IMR-90 (cell line): ENCODE results near the gene NPNT. TPM values are rescaled to one million over a fixed set of nuclear protein-coding genes. Genes with fewer than 3 reads are reported as not detected.

Experiments
- ATAC-seq: fragments of 200-7000 bp; cut with Tn5 transposase; 2 replicates; pipeline ENCODE4 v1.9.1; 2020; ENCODE audit warnings: low read depth, mild to moderate bottlenecking, moderate library complexity
- BruUV-seq: library from RNA; stranded (reverse); fragments of 400-500 nt; replicated peaks from 2 replicates; lab custom pipeline; 2021; lab: Mats Ljungman, UMichigan
- CTCF ChIA-PET: fragments of 300-600 bp; formaldehyde crosslinking; extraction: SDS; loops from one replicate; lab custom pipeline; 2021; ENCODE audit warnings: antibody characterized with exemption; lab: Yijun Ruan, JAX
- POLR2A ChIA-PET: fragments of 300-600 bp; sonication (Branson Sonifier 250); formaldehyde crosslinking; loops from one replicate; lab custom pipeline; 2022; ENCODE audit warnings: antibody characterized with exemption; ENCODE audit not compliant: unreplicated experiment; lab: Charles Lee
- DNase-seq: peaks from one replicate; pipeline ENCODE4 v3.0.0; 2013
- H2AFZ ChIP-seq: replicated peaks from 2 replicates; pipeline ENCODE3; 2013; ENCODE audit warnings: low read length, mild to moderate bottlenecking; ENCODE audit not compliant: poor library complexity
- H2AK5ac ChIP-seq: 2 replicates; pipeline ENCODE4 v1.6.1; 2013; ENCODE audit warnings: low read depth, low read length, inconsistent platforms
- H2AK9ac ChIP-seq: replicated peaks from 2 replicates; pipeline ENCODE3; 2013; ENCODE audit warnings: mild to moderate bottlenecking, low read depth, low read length, moderate library complexity; ENCODE audit not compliant: poor library complexity
- H2BK120ac ChIP-seq: 2 replicates; pipeline ENCODE4 v1.6.1; 2013; ENCODE audit warnings: low read depth, low read length, inconsistent platforms
- H2BK15ac ChIP-seq: 3 replicates; pipeline ENCODE4 v1.6.1; 2013; ENCODE audit warnings: low read depth, low read length, inconsistent platforms
- H2BK20ac ChIP-seq: 2 replicates; pipeline ENCODE4 v1.6.1; 2013; ENCODE audit warnings: low read depth, mild to moderate bottlenecking, inconsistent platforms, low read length, moderate library complexity
- H2BK5ac ChIP-seq: 2 replicates; pipeline ENCODE4 v1.6.1; 2013; ENCODE audit warnings: mild to moderate bottlenecking, low read depth, low read length, inconsistent platforms; ENCODE audit not compliant: poor library complexity, severe bottlenecking
- H3K14ac ChIP-seq: replicated peaks from 2 replicates; pipeline ENCODE4 v1.6.1; 2013; ENCODE audit warnings: low read depth, low read length, inconsistent platforms
- H3K18ac ChIP-seq: 2 replicates; pipeline ENCODE4 v1.6.1; 2013; ENCODE audit warnings: low read depth, low read length, control low read depth
- H3K23ac ChIP-seq: 2 replicates; pipeline ENCODE4 v1.6.1; 2013; ENCODE audit warnings: low read depth, low read length, inconsistent platforms
- H3K27ac ChIP-seq: 2 replicates; pipeline ENCODE4 v1.5.1; 2013; ENCODE audit warnings: mild to moderate bottlenecking, control low read depth, low read length; ENCODE audit not compliant: insufficient read depth
- H3K27me3 ChIP-seq: 2 replicates; pipeline ENCODE4 v1.6.1; 2013; ENCODE audit warnings: low read length; ENCODE audit not compliant: control insufficient read depth, insufficient read depth
- H3K36me3 ChIP-seq: 2 replicates; pipeline ENCODE4 v1.6.1; 2013; ENCODE audit warnings: low read length, mixed read lengths; ENCODE audit not compliant: control insufficient read depth, insufficient read depth
- H3K4ac ChIP-seq: 2 replicates; pipeline ENCODE4 v1.6.1; 2013; ENCODE audit warnings: low read depth, low read length, inconsistent platforms
- H3K4me1 ChIP-seq: 2 replicates; pipeline ENCODE4 v1.6.1; 2013; ENCODE audit warnings: low read length, mixed read lengths; ENCODE audit not compliant: control insufficient read depth, insufficient read depth
- H3K4me2 ChIP-seq: 2 replicates; pipeline ENCODE4 v1.6.1; 2013; ENCODE audit warnings: low read depth, mild to moderate bottlenecking, control low read depth, low read length, moderate library complexity
- H3K4me3 ChIP-seq: 2 replicates; pipeline ENCODE4 v1.5.1; 2013; ENCODE audit warnings: low read depth, mild to moderate bottlenecking, control low read depth, low read length, moderate library complexity; ENCODE audit not compliant: insufficient read depth
- H3K56ac ChIP-seq: 2 replicates; pipeline ENCODE4 v1.6.1; 2013; ENCODE audit warnings: low read length, inconsistent platforms; ENCODE audit not compliant: insufficient read depth; ENCODE audit errors: extremely low read depth
- H3K79me1 ChIP-seq, 2 experiments: 2 replicates each; pipeline ENCODE4 v1.6.1; 2013; ENCODE audit warnings: low read length in 2 of 2, inconsistent platforms in 1 of 2, low read depth in 1 of 2
- H3K9ac ChIP-seq: 2 replicates; pipeline ENCODE4 v1.6.1; 2013; ENCODE audit warnings: low read depth, low read length, control low read depth
- H3K9me1 ChIP-seq: 2 replicates; pipeline ENCODE4 v1.6.1; 2013; ENCODE audit warnings: low read length, inconsistent platforms; ENCODE audit not compliant: insufficient read depth
- H3K9me3 ChIP-seq: 2 replicates; pipeline ENCODE4 v1.6.1; 2013; ENCODE audit warnings: low read length; ENCODE audit not compliant: control insufficient read depth, insufficient read depth
- H4K20me1 ChIP-seq: 2 replicates; pipeline ENCODE4 v1.6.1; 2013; ENCODE audit warnings: low read length, inconsistent platforms; ENCODE audit not compliant: insufficient read depth
- H4K5ac ChIP-seq: 2 replicates; pipeline ENCODE4 v1.6.1; 2013; ENCODE audit warnings: mild to moderate bottlenecking, low read depth, low read length, control low read depth
- H4K8ac ChIP-seq, 2 experiments: 2 replicates each; pipeline ENCODE4 v1.6.1; 2013; ENCODE audit warnings: low read depth in 2 of 2, low read length in 2 of 2, control low read depth in 1 of 2, inconsistent platforms in 1 of 2
- H4K91ac ChIP-seq: 2 replicates; pipeline ENCODE4 v1.6.1; 2013; ENCODE audit warnings: low read depth, low read length, inconsistent platforms; ENCODE audit not compliant: insufficient read depth
- BHLHE40 ChIP-seq: fragments of 150-350 bp; IDR thresholded peaks from 2 replicates; pipeline ENCODE4 v1.6.1; 2016; ENCODE audit warnings: mild to moderate bottlenecking, low read depth, low read length
- CEBPB ChIP-seq: IDR thresholded peaks from 2 replicates; pipeline ENCODE4 v1.6.1; 2012; ENCODE audit warnings: low read depth, low read length, improper control_type of control experiment
- CHD1 ChIP-seq: IDR thresholded peaks from 2 replicates; pipeline ENCODE4 v1.6.1; 2012; ENCODE audit warnings: low read depth, low read length, improper control_type of control experiment
- FOS ChIP-seq: fragments of 150-350 bp; IDR thresholded peaks from 2 replicates; pipeline ENCODE4 v1.6.1; 2016; ENCODE audit warnings: low read depth, low read length
- MAFK ChIP-seq: IDR thresholded peaks from 2 replicates; pipeline ENCODE4 v1.6.1; 2012; ENCODE audit warnings: low read depth, low read length, improper control_type of control experiment
- MAZ ChIP-seq: IDR thresholded peaks from 2 replicates; pipeline ENCODE4 v1.6.1; 2012; ENCODE audit warnings: low read depth, mild to moderate bottlenecking, low read length, improper control_type of control experiment, moderate library complexity, borderline replicate concordance
- MXI1 ChIP-seq: IDR thresholded peaks from 2 replicates; pipeline ENCODE4 v1.6.1; 2012; ENCODE audit warnings: low read depth, mild to moderate bottlenecking, low read length, moderate library complexity, borderline replicate concordance
- NFE2L2 ChIP-seq: fragments of 150-350 bp; IDR thresholded peaks from 2 replicates; pipeline ENCODE4 v1.6.1; 2016; ENCODE audit warnings: low read depth, mild to moderate bottlenecking, low read length
- POLR2A ChIP-seq: IDR thresholded peaks from 2 replicates; pipeline ENCODE4 v1.6.1; 2012; ENCODE audit warnings: mild to moderate bottlenecking, low read depth, low read length
- RAD21 ChIP-seq: IDR thresholded peaks from 2 replicates; pipeline ENCODE4 v1.6.1; 2012; ENCODE audit warnings: low read length, improper control_type of control experiment
- RCOR1 ChIP-seq: IDR thresholded peaks from 2 replicates; pipeline ENCODE4 v1.6.1; 2012; ENCODE audit warnings: mild to moderate bottlenecking, low read length, improper control_type of control experiment; ENCODE audit not compliant: insufficient replicate concordance
- RFX5 ChIP-seq: IDR thresholded peaks from 2 replicates; pipeline ENCODE4 v1.8.0; 2012; ENCODE audit warnings: low read depth, mild to moderate bottlenecking, low read length, moderate library complexity
- SMC3 ChIP-seq: fragments of 150-350 bp; IDR thresholded peaks from 2 replicates; pipeline ENCODE4 v1.6.1; 2016; ENCODE audit warnings: low read depth, mild to moderate bottlenecking, antibody characterized with exemption, low read length, moderate library complexity
- WGBS, 2 experiments: methylation state at CpG; one replicate each; pipeline versions ENCODE4 v1.1.5 to v1.1.7; 2013; ENCODE audit warnings: missing lambda C conversion rate in 2 of 2; ENCODE audit not compliant: insufficient read length in 1 of 2; ENCODE audit errors: extremely low coverage in 2 of 2; 5-methylcytosine and 5-hydroxymethylcytosine counted together
- dilution Hi-C: fragments of 300-500 bp; cut with HindIII; formaldehyde crosslinking; loops from one replicate; pipeline ENCODE4 v1.14.3; 2018; ENCODE audit warnings: low sequenced_read_pairs; ENCODE audit not compliant: unreplicated experiment
- in situ Hi-C: fragments of 300-500 bp; cut with MboI; formaldehyde crosslinking; loops from 3 replicates; pipeline ENCODE4 v1.14.3; 2019; ENCODE audit warnings: low sequenced_read_pairs, inconsistent platforms, mixed read lengths
- intact Hi-C: fragments of 100-400 bp; cut with micrococcal nuclease; formaldehyde crosslinking; loops from 2 replicates; pipeline ENCODE4 v1.10.0; 2022
- polyA plus RNA-seq, 3 experiments: library from polyadenylated mRNA; depleted of rRNA; stranded (reverse); fragments of >200 nt; gene quantifications; 2 replicates each; pipeline ENCODE4 v1.2.3, GENCODE V29; 2012; ENCODE audit warnings: low replicate concordance in 1 of 3
- total RNA-seq: library from RNA; depleted of rRNA; stranded (reverse); fragments of >200 nt; gene quantifications from 2 replicates; pipeline ENCODE4 v1.2.3, GENCODE V29; 2012
- TF ChIP-seq, protein P1 (sequence below): fragments of 150-350 bp; IDR thresholded peaks from 2 replicates; pipeline ENCODE4 v1.6.1; 2016; ENCODE audit warnings: low read depth, mild to moderate bottlenecking, low read length, moderate library complexity, borderline replicate concordance
- TF ChIP-seq, protein P2 (sequence below): conservative IDR thresholded peaks from 2 replicates; pipeline ENCODE4 v1.5.1; 2012; ENCODE audit warnings: mild to moderate bottlenecking, low read depth, low read length, improper control_type of control experiment
- TF ChIP-seq, protein P3 (sequence below): fragments of 150-350 bp; IDR thresholded peaks from 2 replicates; pipeline ENCODE4 v1.6.1; 2017; ENCODE audit warnings: mild to moderate bottlenecking, antibody characterized with exemption, low read length, low read depth

Gene NPNT
- total and polyA plus RNA-seq, 2 of the 4 experiments (the other 2 are of a cell fraction), result not detected

DNA sequence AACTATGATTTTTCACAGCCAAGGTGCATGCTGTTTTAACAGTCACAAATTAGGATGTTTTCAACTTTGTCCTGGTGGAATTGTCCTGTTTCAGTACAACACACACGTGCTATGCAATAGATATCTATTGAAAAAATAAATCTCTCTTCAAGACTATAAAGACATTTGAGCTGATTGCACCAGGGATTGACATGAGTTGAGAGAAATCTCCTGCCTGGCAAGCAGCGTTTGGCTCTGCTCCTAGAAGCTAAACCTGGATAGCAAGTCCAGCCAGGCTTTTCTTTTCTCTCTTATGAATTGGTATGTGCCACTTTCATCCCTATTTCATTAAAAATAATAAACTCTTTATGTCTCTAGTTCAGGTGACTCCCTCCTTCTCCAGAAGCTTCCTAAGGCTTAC, 16.6 kb upstream of the NPNT start:
- no peak overlapping the region for H2AFZ ChIP-seq
- no peak overlapping the region for H2BK20ac ChIP-seq
- H2BK15ac ChIP-seq, result no peak overlapping the region
- no peaks in the 10 kb centered on the region for H3K36me3 ChIP-seq
- H3K4me2 ChIP-seq, result no peak overlapping the region
- no peak overlapping the region for H2BK5ac ChIP-seq
- dilution Hi-C loops, result no loop called here
- DNase-seq (no peak), ATAC-seq (no peak)
- no peak overlapping the region for H3K23ac ChIP-seq
- no peak overlapping the region for H3K4me3 ChIP-seq
- H2BK120ac ChIP-seq, result no peak overlapping the region
- H3K4me1 ChIP-seq, result no peaks in the 10 kb centered on the region
- no peak overlapping the region for H2AK9ac ChIP-seq
- no peaks in the 10 kb centered on the region for H3K9me1 ChIP-seq
- no peak overlapping the region for H4K8ac ChIP-seq
- H3K9ac ChIP-seq, result no peak overlapping the region
- H4K91ac ChIP-seq, result no peak overlapping the region
- ChIA-PET POLR2A (no interaction called here), CTCF (no interaction called here)
- H3K79me1 ChIP-seq, result no peaks in the 10 kb centered on the region
- no peak overlapping the region for H3K14ac ChIP-seq
- intact Hi-C loops, result loop anchor here (5.0 kb wide), 1 partner anchor 539 kb away; no protein-coding TSS in a partner anchor
- no peak overlapping the region for H3K18ac ChIP-seq
- WGBS, 2 experiments, result no CpG with 5 or more reads among the region's 2 CpGs
- H3K56ac ChIP-seq, result no peak overlapping the region
- H3K9me3 ChIP-seq, result no peaks in the 10 kb centered on the region
- H2AK5ac ChIP-seq, result no peak overlapping the region
- H3K27me3 ChIP-seq, result no peaks in the 10 kb centered on the region
- no peak overlapping the region for H4K5ac ChIP-seq
- H3K4ac ChIP-seq, result no peak overlapping the region
- no TSS peak for BruUV-seq
- no peak overlapping the region for H3K27ac ChIP-seq
- TF ChIP-seq, protein P1, sequence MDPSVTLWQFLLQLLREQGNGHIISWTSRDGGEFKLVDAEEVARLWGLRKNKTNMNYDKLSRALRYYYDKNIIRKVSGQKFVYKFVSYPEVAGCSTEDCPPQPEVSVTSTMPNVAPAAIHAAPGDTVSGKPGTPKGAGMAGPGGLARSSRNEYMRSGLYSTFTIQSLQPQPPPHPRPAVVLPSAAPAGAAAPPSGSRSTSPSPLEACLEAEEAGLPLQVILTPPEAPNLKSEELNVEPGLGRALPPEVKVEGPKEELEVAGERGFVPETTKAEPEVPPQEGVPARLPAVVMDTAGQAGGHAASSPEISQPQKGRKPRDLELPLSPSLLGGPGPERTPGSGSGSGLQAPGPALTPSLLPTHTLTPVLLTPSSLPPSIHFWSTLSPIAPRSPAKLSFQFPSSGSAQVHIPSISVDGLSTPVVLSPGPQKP, result no peak
- no peak for TF ChIP-seq MXI1
- TF ChIP-seq RFX5, result no peak
- TF ChIP-seq FOS, result no peak
- no peak for TF ChIP-seq RCOR1
- no peak for TF ChIP-seq MAFK
- TF ChIP-seq CHD1, result no peak
- TF ChIP-seq BHLHE40, result no peak
- TF ChIP-seq, protein P2, sequence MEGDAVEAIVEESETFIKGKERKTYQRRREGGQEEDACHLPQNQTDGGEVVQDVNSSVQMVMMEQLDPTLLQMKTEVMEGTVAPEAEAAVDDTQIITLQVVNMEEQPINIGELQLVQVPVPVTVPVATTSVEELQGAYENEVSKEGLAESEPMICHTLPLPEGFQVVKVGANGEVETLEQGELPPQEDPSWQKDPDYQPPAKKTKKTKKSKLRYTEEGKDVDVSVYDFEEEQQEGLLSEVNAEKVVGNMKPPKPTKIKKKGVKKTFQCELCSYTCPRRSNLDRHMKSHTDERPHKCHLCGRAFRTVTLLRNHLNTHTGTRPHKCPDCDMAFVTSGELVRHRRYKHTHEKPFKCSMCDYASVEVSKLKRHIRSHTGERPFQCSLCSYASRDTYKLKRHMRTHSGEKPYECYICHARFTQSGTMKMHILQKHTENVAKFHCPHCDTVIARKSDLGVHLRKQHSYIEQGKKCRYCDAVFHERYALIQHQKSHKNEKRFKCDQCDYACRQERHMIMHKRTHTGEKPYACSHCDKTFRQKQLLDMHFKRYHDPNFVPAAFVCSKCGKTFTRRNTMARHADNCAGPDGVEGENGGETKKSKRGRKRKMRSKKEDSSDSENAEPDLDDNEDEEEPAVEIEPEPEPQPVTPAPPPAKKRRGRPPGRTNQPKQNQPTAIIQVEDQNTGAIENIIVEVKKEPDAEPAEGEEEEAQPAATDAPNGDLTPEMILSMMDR, result no peak
- no peak for TF ChIP-seq NFE2L2
- no peak for TF ChIP-seq MAZ
- TF ChIP-seq, protein P3, sequence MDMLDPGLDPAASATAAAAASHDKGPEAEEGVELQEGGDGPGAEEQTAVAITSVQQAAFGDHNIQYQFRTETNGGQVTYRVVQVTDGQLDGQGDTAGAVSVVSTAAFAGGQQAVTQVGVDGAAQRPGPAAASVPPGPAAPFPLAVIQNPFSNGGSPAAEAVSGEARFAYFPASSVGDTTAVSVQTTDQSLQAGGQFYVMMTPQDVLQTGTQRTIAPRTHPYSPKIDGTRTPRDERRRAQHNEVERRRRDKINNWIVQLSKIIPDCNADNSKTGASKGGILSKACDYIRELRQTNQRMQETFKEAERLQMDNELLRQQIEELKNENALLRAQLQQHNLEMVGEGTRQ, result no peak
- TF ChIP-seq RAD21, result no peak
- no peak for TF ChIP-seq POLR2A
- TF ChIP-seq SMC3, result no peak
- TF ChIP-seq CEBPB, result no peak
- in situ Hi-C loops, result no loop called here
- no peaks in the 10 kb centered on the region for H4K20me1 ChIP-seq
